ENCODE data around the gene CAMK2G. TPM values are rescaled to one million over a fixed set of nuclear protein-coding genes. Genes with fewer than 3 reads are reported as not detected.

CAMK2G gene
- total and polyA plus RNA-seq, 2 experiments from 2014 or later, result 30.6 to 34.1 TPM

GRCh38 chr10:73892310-73893030 lies 18.1 kb upstream of the CAMK2G start:
- TF ChIP-seq POLR2AphosphoS5 (IDR thresholded peaks at IDR 0.05; ENCODE audit: low read depth), result no peak
- TF ChIP-seq EZH2phosphoT487 (IDR thresholded peaks at IDR 0.05; ENCODE audit: unreplicated experiment), result no peak
- no peak for TF ChIP-seq NANOG (IDR thresholded peaks at IDR 0.05; ENCODE audit: borderline replicate concordance)
- no peak for TF ChIP-seq ZNF114 (CRISPR knock-in tag; IDR thresholded peaks at IDR 0.05)
- TF ChIP-seq, protein P1, sequence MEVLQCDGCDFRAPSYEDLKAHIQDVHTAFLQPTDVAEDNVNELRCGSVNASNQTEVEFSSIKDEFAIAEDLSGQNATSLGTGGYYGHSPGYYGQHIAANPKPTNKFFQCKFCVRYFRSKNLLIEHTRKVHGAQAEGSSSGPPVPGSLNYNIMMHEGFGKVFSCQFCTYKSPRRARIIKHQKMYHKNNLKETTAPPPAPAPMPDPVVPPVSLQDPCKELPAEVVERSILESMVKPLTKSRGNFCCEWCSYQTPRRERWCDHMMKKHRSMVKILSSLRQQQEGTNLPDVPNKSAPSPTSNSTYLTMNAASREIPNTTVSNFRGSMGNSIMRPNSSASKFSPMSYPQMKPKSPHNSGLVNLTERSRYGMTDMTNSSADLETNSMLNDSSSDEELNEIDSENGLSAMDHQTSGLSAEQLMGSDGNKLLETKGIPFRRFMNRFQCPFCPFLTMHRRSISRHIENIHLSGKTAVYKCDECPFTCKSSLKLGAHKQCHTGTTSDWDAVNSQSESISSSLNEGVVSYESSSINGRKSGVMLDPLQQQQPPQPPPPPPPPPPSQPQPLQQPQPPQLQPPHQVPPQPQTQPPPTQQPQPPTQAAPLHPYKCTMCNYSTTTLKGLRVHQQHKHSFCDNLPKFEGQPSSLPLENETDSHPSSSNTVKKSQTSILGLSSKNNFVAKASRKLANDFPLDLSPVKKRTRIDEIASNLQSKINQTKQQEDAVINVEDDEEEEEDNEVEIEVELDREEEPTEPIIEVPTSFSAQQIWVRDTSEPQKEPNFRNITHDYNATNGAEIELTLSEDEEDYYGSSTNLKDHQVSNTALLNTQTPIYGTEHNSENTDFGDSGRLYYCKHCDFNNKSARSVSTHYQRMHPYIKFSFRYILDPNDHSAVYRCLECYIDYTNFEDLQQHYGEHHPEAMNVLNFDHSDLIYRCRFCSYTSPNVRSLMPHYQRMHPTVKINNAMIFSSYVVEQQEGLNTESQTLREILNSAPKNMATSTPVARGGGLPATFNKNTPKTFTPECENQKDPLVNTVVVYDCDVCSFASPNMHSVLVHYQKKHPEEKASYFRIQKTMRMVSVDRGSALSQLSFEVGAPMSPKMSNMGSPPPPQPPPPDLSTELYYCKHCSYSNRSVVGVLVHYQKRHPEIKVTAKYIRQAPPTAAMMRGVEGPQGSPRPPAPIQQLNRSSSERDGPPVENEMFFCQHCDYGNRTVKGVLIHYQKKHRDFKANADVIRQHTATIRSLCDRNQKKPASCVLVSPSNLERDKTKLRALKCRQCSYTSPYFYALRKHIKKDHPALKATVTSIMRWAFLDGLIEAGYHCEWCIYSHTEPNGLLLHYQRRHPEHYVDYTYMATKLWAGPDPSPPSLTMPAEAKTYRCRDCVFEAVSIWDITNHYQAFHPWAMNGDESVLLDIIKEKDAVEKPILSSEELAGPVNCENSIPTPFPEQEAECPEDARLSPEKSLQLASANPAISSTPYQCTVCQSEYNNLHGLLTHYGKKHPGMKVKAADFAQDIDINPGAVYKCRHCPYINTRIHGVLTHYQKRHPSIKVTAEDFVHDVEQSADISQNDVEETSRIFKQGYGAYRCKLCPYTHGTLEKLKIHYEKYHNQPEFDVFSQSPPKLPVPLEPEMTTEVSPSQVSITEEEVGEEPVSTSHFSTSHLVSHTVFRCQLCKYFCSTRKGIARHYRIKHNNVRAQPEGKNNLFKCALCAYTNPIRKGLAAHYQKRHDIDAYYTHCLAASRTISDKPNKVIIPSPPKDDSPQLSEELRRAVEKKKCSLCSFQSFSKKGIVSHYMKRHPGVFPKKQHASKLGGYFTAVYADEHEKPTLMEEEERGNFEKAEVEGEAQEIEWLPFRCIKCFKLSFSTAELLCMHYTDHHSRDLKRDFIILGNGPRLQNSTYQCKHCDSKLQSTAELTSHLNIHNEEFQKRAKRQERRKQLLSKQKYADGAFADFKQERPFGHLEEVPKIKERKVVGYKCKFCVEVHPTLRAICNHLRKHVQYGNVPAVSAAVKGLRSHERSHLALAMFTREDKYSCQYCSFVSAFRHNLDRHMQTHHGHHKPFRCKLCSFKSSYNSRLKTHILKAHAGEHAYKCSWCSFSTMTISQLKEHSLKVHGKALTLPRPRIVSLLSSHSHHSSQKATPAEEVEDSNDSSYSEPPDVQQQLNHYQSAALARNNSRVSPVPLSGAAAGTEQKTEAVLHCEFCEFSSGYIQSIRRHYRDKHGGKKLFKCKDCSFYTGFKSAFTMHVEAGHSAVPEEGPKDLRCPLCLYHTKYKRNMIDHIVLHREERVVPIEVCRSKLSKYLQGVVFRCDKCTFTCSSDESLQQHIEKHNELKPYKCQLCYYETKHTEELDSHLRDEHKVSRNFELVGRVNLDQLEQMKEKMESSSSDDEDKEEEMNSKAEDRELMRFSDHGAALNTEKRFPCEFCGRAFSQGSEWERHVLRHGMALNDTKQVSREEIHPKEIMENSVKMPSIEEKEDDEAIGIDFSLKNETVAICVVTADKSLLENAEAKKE (CRISPR knock-in tag; IDR thresholded peaks at IDR 0.05), result no peak
- TF ChIP-seq CTCF (conservative IDR thresholded peaks at IDR 0.05; ENCODE audit: low read depth in 2 of 2), result no peak
- TF ChIP-seq, protein P2, sequence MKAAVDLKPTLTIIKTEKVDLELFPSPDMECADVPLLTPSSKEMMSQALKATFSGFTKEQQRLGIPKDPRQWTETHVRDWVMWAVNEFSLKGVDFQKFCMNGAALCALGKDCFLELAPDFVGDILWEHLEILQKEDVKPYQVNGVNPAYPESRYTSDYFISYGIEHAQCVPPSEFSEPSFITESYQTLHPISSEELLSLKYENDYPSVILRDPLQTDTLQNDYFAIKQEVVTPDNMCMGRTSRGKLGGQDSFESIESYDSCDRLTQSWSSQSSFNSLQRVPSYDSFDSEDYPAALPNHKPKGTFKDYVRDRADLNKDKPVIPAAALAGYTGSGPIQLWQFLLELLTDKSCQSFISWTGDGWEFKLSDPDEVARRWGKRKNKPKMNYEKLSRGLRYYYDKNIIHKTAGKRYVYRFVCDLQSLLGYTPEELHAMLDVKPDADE (IDR thresholded peaks at IDR 0.05), result no peak
- TF ChIP-seq CREB1 (CRISPR knock-in tag; IDR thresholded peaks at IDR 0.05; ENCODE audit: low read depth), result no peak
- no peak for TF ChIP-seq REST (IDR thresholded peaks at IDR 0.05; ENCODE audit: unreplicated experiment)
- TF ChIP-seq ZNF331 (CRISPR knock-in tag; IDR thresholded peaks at IDR 0.05; ENCODE audit: low read depth), result no peak
- TF ChIP-seq JUNB (IDR thresholded peaks at IDR 0.05; ENCODE audit: unreplicated experiment), result no peak
- no peak for TF ChIP-seq EZH2 (IDR thresholded peaks at IDR 0.05; ENCODE audit: low read depth, unreplicated experiment)
- TF ChIP-seq STAT1 (IDR thresholded peaks at IDR 0.05; ENCODE audit: unreplicated experiment), result no peak
- Histone ChIP-seq H3K27me3 (ENCODE audit: insufficient read depth) (no peaks in the 10 kb centered on the region), H3K4me1 (ENCODE audit: insufficient read depth) (peaks cover 5% of the 10 kb centered on the region; the same call in 1 of the 2 replicates), H3F3A (replicated peaks; ENCODE audit: low read depth) (no peaks in the 10 kb centered on the region), H3K4me2 (no peak overlapping the region), H3K27ac (ENCODE audit: low read depth) (no peak overlapping the region), H3K79me2 (replicated peaks; ENCODE audit: insufficient read depth) (no peaks in the 10 kb centered on the region), H2AFZ (peak overlapping the region; percentile 52; the same call in 1 of the 2 replicates), H4K20me1 (replicated peaks; ENCODE audit: insufficient read depth) (no peaks in the 10 kb centered on the region), H3K4me3 (no peak overlapping the region), H3K9me2 (ENCODE audit: insufficient read depth) (no peaks in the 10 kb centered on the region), H3K36me3 (ENCODE audit: insufficient read depth) (no peaks in the 10 kb centered on the region)
- Mint-ChIP-seq H3K4me3 (no peak overlapping the region), H3K4me1 (no peaks in the 10 kb centered on the region; the same call in none of the 3 replicates), H3K27ac (no peak overlapping the region), H3K9me3 (no peaks in the 10 kb centered on the region), H3K27me3 (ENCODE audit: insufficient read depth, low read depth, poor library complexity) (peaks cover 6% of the 10 kb centered on the region), H3K36me3 (ENCODE audit: low read depth) (no peaks in the 10 kb centered on the region)
- no peak for DNase-seq (ENCODE audit: low spot score)
- ATAC-seq, result no peak

All from GM23338 (cell line).